ENCODE measurements around the gene NTRK2. TPM values are rescaled to one million over a fixed set of nuclear protein-coding genes. Genes with fewer than 3 reads are reported as not detected.

The NTRK2 gene
- total and polyA plus RNA-seq, 4 donors: 0.26 to 1.4 (median 0.56) TPM

- Histone ChIP-seq H3K27me3 (ENCODE audit: control insufficient read depth in 4 of 4, insufficient read depth in 4 of 4, low read length in 3 of 4) (peaks cover 0 to 9% (median 0%) of the 10 kb centered on the region in 4 donors), H3K27ac (ENCODE audit: low read depth in 1 of 2, low read length in 2 of 2) (no peak overlapping the region), H3K4me1 (ENCODE audit: control insufficient read depth in 4 of 4, insufficient read depth in 4 of 4, low read length in 3 of 4) (no peaks in the 10 kb centered on the region), H3K9me3 (ENCODE audit: control insufficient read depth in 4 of 4, low read length in 3 of 4) (no peaks in the 10 kb centered on the region), H3K4me3 (ENCODE audit: low read depth in 1 of 3, low read length in 3 of 3) (no peak overlapping the region), H3K9ac (ENCODE audit: low read depth in 1 of 2, low read length in 2 of 2) (no peak overlapping the region), H3K36me3 (ENCODE audit: control insufficient read depth in 4 of 4, insufficient read depth in 3 of 4, low read depth in 1 of 4, low read length in 3 of 4) (no peaks in the 10 kb centered on the region)
- TF ChIP-seq RAD21 (IDR thresholded peaks at IDR 0.05) (peak; percentile 42 to 59), YY1 (IDR thresholded peaks at IDR 0.05) (no peak), MAX (IDR thresholded peaks at IDR 0.05) (no peak), RXRA (IDR thresholded peaks at IDR 0.05) (no peak), CTCF (IDR thresholded peaks at IDR 0.05; ENCODE audit: low read depth, low read length, missing input control) (peak; percentile 17), TAF1 (conservative IDR thresholded peaks at IDR 0.05) (no peak)
- 34% methylated on average over 2 of the region's 2 CpGs for whole genome bisulfite sequencing
- DNase-seq (ENCODE audit: low spot score): no peak
Observed at GRCh38 chr9:84781458-84781857, 111.9 kb downstream of the NTRK2 start.

GRCh38 chr9:84781931-84782866, 112.7 kb downstream of the NTRK2 start:
- Histone ChIP-seq H3K9me3 (ENCODE audit: control insufficient read depth in 4 of 4, low read length in 3 of 4) (no peaks in the 10 kb centered on the region), H3K36me3 (ENCODE audit: control insufficient read depth in 4 of 4, insufficient read depth in 3 of 4, low read depth in 1 of 4, low read length in 3 of 4) (no peaks in the 10 kb centered on the region), H3K4me1 (ENCODE audit: control insufficient read depth in 4 of 4, insufficient read depth in 4 of 4, low read length in 3 of 4) (no peaks in the 10 kb centered on the region), H3K27me3 (ENCODE audit: control insufficient read depth in 4 of 4, insufficient read depth in 4 of 4, low read length in 3 of 4) (peaks cover 0 to 9% (median 0%) of the 10 kb centered on the region in 4 donors), H3K9ac (ENCODE audit: low read depth in 1 of 2, low read length in 2 of 2) (no peak overlapping the region), H3K4me3 (ENCODE audit: low read depth in 1 of 3, low read length in 3 of 3) (no peak overlapping the region), H3K27ac (ENCODE audit: low read depth in 1 of 2, low read length in 2 of 2) (no peak overlapping the region)
- no peak for DNase-seq (ENCODE audit: low spot score)
- TF ChIP-seq EGR1 (IDR thresholded peaks at IDR 0.05; ENCODE audit: low read depth in 2 of 2) (no peak), RXRA (IDR thresholded peaks at IDR 0.05) (no peak), TAF1 (conservative IDR thresholded peaks at IDR 0.05) (no peak), RAD21 (IDR thresholded peaks at IDR 0.05) (no peak), FOXA1 (IDR thresholded peaks at IDR 0.05) (no peak), JUND (IDR thresholded peaks at IDR 0.05) (no peak), REST (IDR thresholded peaks at IDR 0.05) (no peak), GABPA (IDR thresholded peaks at IDR 0.05 in 1 of 2, conservative IDR thresholded peaks at IDR 0.05 in 1 of 2) (no peak), NR2F2 (IDR thresholded peaks at IDR 0.05) (no peak), CTCF (IDR thresholded peaks at IDR 0.05; ENCODE audit: low read depth, low read length, missing input control) (no peak), HNF4G (IDR thresholded peaks at IDR 0.05) (no peak), HNF4A (conservative IDR thresholded peaks at IDR 0.05) (no peak), ZBTB33 (IDR thresholded peaks at IDR 0.05) (no peak), MAX (IDR thresholded peaks at IDR 0.05) (no peak)
- WGBS: 57% methylated on average over 11 of the region's 11 CpGs
